Fibroblast of skin of right quadriceps (primary cell): ENCODE data around the gene AHI1.
A peak's percentile ranks its signal among the peaks of the same experiment; 100 is the strongest.

Experiments
- DNase-seq: peaks from one replicate; pipeline ENCODE4 v3.0.0-alpha.2; 2013

AHI1 gene

DNA sequence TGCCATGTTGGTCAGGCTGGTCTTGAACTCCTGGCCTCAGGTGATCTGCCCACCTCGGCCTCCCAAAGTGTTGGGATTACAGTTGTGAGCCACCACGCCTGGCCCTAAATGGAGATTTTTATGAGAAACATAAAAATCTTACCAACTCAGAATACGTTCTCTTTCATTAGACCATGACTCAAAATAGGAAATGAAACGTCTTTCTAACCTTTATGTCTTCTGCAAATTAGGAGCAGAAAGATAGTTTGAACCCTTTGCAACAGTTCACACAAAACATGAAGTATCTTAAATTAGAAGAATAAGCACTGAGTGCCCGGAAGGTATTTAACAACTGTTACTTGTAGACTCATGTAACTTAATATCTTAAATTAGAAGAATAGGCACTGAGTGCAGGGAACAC is 48.3 kb downstream of the AHI1 start:
- no peak for DNase-seq

DNA sequence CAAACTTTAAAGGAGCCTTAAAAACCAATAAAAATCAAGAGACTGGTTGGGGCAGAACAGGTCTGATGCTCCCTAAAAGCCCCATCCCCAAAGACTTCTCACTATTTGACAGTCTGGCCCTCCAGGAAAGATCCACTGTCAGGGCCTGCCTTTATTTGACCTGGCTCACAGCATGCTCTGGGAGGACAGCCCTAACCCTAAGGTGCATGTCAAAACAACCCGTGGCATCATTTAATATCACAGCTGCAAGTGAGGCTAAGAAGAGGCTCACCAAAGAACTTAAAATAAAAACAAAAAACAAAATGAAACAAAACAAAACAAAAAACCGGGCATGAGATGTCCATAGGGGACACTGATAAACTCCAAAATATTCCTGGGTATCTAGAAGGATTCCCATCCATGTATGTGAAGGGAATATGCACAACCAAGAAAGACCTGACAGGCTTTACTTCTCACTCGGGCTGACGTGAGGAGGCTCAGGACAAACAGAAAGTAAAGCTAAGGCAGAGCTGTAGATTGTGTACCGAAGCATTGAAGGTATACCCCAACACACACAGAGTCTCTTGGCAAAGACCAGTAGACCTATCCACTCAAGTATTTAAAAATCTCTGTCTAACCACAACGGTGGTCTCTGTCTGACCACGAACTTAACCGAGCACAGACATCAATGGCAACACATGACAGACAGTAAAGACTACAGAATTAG is 57.3 kb downstream of the AHI1 start:
- no peak for DNase-seq

DNA sequence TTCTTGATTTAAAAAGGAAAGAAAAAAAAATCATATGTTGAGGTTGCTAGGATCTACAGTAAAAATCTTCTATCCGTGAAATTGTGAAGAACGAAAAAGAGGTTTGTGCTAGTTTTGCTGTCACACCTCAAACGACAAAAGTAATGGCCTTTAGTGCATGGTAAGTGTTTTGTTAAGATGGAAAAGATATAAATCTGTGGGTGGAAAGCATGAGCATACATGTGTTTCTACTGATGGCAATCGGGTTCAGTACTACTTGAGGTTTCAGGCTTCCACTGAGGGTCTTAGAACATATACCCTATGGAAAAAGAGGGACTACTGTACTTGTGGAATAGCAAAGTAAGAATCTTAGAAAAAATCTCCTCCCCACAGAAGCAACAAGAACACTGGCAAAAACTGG is 58.0 kb downstream of the AHI1 start:
- DNase-seq = no peak

DNA sequence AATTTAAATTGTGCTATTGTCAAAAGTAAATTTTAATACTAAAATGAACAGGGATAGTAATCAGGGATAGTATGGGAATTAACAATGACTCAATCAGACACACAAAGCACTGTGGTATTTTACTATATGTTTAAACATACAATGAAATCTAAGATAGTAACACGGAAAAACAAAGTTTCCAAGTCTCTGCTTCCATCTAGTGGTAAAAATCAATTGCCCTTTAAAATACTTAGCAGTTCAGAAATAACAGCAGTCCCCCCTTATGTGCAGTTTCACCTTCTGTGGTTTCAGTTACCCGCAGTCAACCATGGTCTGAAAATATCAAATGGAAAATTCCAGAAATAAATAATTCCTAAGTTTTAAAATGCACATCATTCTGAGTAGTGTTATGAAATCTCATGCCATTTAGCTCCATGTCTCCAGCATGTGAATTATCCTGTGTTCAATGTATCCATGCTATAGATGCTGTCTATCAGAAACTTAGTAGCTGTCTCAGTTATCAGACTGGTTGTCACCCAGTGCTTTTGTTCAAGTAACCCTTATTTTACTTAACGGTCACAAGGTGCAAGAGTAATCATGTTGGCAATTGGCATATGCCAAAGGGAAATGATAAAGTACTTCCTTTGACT is 58.5 kb downstream of the AHI1 start:
- peak; percentile 50 for DNase-seq

DNA sequence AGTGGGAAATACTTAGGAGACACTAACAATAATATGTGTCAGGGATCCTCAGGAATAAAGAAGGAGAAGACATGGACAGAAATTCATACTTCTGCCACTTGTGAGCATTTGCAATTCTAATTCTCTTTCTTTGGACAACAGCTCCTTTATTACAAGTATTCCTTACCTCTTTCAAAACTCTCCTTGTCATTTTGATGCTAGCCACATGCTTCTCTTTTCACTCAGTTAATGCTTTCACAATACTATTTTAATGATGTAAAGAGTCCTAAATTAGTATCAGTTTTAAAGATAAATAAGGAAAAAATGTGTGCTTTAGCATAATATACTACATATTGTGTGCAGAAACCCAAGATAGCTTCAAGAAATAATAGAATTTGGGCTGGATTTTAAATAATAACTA is 62.5 kb downstream of the AHI1 start:
- no peak for DNase-seq

DNA sequence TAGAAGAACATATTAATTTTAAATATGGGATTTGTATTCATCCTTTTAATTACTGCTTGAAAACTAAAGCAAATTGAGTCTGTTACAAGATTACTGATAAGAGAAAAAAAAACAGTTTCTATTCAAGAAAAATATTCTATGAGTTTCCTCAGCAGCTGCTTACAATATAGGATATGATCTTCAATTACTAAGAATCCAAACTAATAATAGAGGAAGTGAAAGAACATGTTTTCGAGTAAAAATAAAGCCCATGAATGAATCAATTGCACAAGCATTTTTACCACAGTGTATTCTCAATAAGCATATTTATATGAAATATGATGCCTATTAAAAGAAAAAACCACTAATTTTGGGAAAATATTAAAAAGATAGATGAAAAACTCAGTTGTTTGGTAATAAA is 63.4 kb downstream of the AHI1 start:
- DNase-seq = no peak

DNA sequence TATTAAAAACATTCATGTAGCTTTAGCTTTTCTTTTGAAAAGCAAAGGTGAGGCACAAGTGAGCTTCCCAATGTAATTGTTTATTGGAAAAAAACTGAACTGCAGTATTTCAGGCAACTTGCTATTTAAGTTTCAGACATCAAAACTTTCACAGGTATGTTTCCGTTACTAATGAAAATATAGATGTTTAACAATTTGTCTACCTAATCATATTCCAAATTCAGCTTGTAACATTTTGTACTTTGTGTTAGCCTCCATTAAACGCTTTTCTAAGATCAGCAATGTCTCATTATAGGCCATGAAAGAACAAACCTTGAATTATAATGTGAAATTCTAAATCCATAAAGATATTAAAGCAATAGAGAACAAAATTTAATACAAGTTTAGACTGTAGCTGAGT is 69.5 kb downstream of the AHI1 start:
- no peak for DNase-seq

DNA sequence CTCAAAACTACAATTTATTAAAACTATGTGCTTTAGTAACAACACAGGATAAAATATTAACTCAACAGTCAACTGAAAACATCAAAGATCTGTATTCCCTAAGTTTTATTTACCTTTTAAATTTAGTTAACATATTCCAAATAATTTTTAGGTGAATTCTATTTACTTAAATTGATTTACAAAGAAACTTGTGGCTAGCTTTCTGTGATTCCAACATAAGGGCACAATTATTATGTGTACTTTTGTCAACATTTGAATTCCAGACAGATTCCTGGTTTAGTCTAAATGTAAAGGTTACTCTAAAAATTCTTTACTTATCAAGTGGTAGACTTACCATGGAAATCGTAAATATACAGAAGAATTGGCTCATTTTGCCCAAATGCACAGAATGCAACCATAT is 70.7 kb downstream of the AHI1 start:
- no peak for DNase-seq

DNA sequence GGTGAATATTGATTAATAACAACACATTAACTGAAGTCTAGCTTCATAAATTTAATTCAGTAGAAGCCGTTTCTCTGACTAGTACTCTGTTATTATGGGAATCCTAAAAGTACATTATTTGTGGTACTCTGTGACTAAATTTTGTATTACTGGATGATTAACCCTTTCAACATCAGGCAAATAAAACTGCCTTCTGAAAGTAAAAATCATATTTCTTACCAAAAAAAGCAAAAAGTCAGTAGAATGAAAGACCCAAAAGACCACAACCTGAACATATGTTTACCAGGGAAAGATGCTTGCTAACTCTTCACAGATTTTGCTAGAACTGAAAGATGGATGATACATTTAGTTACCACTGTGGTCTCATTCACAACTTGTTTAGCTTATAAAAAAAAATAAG is 73.2 kb downstream of the AHI1 start:
- DNase-seq = no peak

DNA sequence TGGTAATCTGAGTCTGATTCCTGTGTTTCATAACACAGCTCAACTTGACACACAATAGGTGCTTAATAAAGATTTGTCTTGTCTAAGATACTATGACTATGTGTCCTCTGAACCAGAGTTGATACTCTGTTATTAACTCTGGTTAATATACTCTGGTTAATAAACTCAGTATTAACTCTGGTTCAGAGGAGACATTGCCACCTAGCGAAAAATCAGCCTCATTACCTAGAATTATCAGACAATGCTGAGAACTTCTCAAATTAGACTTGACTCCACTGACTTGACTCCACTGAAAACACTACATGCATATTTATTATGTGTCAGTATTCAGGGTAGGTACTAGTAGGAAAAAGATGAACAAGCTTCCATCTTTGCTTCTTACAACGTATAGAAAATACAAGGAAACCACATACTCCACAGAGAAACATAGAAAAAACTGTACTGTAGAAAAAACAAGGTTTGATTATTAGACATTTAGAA is 73.9 kb downstream of the AHI1 start:
- peak; percentile 42 for DNase-seq

DNA sequence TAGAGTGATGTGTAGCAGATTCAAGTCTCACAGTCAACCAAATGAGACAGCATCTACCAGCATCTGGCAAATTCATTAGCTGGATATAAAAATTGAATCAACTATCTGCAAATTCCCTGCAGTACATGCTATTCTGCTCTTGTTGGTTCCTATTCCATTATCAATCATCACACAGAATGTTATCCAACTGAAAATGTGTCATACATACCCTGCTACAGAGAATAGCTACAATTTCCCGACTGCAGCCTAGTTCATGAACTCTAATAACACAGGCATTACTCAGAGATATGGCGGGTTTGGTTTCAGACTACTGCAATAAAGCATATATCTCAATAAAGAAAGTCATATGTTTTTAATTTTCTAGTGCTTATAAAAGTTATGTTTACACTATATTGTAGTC is 78.4 kb downstream of the AHI1 start:
- peak; percentile 91 for DNase-seq

DNA sequence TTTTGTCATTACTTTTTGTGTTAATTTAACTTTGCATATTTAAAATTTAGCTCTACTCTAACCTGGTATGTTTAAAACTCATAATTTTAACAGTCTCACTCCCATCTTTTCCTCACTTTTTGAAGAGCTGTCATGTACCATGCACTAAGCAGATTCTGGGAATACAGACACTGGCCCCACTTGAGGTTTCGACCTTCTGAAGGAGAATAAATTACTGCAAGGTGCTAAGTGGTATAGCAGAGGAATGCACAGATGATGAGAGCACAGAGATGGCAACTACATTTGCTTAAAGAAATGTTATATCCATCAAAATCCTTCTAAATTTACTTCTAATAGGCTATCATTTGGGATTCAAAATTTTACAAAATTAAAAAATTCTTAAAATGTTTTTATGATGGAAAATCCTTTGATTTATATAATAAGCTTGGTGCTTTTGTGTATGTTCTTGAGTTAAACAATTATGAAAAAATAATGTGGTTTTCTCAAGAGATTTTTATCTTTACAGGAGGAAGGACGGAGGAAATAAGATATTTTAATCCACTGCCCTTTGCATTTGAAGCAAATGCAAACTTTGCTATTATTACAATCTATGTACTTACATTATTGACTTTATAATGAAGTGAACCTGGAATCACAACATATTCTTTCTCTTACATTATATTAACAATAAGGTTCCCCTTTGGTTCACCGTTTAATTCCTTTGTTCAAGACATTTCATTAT is 79.3 kb downstream of the AHI1 start:
- no peak for DNase-seq

DNA sequence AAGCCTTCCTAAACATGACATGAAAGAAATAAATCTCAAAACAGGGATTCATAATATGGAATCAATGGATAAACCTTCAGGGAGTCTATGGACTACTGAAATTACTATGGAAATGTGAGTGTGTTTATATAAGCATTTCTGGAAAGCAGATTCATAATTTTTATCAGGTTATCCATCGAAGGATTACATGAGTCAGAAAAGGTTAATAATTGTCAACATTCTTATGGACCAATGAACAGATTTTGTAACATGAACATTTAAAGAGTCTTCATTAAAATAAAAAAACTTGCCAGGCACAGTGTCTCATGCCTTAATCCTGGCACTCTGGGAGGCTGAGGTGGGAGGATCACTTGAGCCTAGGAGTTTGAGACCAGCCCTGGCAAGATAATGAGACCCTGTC is 84.8 kb downstream of the AHI1 start:
- peak; percentile 8 for DNase-seq

DNA sequence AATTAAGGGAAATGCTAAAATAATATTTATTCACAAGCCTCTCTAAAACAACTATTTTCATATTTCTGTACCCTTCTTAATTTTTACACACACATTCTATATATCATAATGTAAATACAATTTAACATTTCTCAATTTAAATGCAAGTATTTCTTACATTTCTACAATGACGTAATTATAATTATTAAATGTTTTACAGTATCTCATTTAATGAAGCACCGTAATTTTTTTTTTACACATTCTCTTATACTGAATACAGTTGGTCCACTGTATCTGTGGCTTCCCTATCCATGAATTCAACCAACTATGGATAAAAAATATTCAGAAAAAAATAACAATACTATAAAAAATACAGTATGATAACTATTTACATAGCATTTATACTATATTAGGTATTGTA is 85.7 kb downstream of the AHI1 start:
- no peak for DNase-seq

DNA sequence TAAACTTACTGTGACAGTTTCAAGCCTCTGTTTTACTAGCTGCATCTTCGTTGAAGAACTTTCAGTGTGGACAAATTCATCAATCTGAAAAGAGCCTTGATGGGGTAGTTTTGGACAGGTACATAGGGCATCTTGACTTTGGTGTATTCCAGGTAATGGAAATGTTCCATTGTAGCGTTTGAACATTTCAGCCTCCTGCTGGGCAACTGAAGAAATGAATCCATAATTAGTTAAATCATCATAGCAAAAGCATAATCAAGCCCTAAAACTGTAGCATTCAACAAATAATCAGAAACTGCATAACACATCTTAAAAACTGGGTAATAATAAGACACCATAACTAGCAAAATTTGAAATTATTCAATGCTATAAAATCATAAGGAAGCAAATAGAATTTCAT is 86.2 kb downstream of the AHI1 start:
- DNase-seq = no peak

DNA sequence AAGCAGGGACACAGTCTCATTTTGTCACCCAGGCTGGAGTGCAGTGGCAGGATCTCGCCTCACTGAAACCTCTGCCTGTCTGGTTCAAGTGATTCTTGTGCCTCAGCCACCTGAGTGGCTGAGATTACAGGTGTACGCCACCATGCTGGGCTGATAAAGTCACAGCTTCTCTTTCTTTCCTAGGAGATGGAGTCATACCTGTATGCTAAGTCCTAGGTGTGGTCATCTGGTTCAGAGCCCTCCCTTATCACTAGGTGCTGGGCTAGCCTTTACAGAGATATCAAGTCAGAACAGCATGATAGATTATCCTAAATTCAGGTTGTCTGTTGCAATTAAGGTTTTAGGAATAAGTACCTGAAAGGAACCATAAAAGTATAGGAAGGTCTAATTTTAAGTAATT is 86.7 kb downstream of the AHI1 start:
- DNase-seq = no peak

DNA sequence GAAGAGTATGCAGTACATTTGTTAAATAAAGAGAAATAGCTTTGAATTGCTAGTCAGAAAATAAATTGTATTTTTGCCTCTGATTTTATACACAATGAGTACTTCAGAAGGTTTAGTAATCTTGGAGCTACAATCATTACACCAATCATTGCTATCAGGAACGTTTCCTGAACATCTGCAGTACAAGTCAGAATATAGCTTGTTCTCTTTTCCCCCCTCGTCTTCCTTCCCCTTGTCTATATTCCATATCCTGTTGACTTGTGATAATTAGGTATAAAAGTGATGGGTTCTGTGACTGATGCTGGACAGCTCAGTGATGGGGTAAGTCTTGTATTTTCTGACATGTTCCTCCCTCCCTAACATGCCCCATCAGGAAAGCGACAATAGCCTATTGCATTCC is 94.0 kb downstream of the AHI1 start:
- DNase-seq = no peak

DNA sequence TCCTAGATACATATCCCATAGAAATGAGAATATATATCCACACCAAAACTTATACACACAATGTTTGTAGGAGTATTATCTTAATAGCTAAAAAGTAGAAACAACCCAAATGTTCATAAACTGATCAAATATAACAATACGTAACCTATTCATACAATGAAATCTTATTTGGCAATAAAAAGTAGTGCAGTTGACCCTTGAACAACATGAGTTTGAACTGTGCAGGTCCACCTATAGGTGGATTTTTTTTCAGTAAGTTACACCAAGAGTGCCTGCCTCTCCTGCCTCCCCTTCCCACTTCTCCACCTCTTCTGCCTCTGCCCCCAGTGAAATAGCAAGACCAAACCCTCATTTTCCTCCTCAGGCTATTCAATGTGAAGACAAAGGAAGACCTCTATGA is 95.2 kb downstream of the AHI1 start:
- no peak for DNase-seq

DNA sequence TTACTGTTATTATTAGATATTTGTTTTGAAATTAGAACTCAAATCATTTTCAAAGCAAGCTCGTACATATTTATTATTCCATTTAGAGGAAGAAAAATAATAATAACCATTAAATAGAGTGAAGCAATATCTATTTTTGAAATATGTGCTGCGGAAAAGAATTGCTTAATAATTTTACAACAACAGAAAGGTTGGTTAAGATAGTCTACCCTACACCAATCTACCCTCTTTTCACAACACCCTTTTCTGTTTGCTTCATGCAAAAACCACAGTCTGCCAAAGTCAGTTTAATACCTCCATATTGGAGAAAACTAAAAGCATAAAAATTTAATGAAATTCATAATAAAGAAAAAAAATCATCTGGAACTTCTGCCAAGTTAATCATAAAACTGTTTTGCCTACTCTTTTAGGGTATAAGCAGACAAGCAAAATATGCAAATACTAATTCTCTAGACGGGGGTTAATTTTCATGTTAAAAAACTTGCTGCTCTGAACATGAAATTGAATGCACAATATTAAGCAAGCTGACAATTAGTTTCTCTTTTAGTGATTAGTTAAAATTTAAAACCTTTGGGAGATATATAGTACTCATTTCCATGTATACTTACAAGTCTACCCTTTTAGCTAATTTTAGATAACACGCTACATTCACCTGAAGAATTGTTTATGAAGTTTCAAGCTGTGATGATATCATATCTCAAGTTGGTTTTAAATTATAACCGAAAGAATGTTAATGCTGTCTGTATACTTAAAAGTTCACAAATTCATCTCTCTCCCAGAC is 100.2 kb downstream of the AHI1 start:
- DNase-seq = no peak

DNA sequence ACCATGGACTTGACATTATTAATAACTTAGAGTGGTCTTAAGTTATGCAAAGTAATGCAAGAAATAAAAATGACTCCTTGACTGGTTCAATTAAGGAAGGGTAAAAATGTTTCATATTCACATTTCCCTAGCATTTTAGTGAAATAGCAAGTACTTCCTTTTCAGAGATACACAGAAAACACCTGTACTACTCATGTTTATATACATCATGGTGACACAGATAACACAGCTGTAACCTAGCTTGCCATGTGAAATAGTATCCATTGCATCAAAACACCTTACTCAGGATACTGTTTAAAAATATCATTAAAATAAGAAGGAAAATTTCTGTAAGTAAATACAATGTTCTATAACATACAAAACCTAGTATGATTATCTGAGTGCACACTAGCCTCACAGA is 102.4 kb downstream of the AHI1 start:
- no peak for DNase-seq

DNA sequence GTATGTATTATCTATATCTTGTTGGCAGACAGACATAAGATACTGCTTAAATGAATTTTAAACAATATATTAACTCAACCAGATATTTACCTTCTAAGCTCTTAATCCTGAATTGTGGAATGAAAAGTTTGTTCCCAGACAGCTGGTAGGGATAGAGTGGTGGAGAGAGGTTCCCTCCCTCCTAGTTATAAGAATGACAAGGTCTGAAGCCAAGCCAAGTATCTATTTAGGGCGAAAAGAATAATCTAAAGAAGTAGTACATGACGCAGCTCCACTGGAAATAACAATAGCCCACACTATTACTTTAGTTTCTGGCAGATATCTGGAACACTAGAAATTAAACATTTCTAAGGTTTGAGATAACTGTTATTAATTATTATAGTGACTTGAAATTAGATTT is 104.3 kb downstream of the AHI1 start:
- DNase-seq = no peak

DNA sequence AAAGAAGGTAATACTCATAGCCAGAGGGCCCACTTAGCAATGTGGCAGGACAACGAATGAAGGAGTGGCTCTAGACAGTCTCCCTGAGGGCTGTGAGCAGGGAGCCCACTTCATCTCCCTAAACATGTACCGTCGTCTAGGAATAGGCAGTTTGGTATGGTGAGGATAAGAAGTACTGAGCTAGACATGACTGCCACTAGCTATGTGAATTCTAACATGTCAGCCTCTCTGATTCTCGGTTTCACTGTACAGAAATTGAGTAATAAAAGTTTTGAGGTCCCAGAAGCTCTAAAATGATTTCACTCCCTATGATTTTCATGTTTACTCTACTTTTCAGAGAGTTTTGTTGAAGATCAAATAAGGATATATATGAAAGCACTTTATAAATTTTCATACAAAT is 107.1 kb downstream of the AHI1 start:
- DNase-seq = no peak

DNA sequence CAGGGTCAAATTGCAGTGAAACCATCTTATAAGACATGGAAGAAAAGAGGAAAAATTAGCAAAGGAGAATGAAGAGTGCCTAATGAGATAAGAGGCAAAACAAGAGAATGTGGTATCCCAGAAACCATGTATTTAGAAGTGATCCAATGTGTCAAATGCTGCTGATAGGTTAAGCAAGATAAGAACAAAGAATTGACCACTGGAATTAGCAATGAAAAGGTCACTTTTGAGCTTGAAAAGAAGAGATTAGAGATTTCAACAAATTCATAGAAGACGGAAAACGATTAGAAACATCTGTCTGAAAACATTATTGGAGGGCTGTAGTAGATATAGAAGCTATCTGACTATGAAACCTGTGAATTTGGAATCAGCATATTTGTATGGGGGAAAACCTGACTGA is 112.2 kb downstream of the AHI1 start:
- no peak for DNase-seq

DNA sequence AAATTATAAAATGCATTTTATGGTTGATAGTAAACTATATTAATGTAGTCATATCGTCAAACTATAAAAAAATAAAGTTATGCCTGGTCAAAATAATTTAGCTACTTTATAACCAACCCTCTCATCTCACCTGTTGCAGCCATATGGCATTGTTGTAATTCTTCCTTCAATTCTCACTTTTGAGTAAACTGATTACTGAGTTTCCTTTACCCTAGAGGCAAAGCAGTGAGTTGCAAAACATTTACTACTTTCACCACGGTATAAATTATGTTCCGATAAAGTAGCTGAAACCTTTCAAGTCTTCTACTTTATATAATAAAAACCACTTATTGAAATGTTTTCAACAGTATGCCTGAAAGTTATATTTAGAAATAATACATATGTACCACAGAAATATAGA is 113.8 kb downstream of the AHI1 start:
- no peak for DNase-seq
